Kidney capillary endothelial cell (primary cell): ENCODE results near the gene UTP14C.
"Not testable (repeated sequence)": the region's sequence is repeated elsewhere in the genome, so short reads cannot be mapped to it uniquely, and the experiment has no call there.

Experiments
- DNase-seq: peaks from one replicate; pipeline ENCODE4 v3.0.0-alpha.2; 2018; ENCODE audit warnings: low spot score

The UTP14C gene

GRCh38 chr13:52024481-52024880 is at the start of gene UTP14C:
Gene UTP14C (plus strand): TSS chr13:52024691. CDS start chr13:52028805, 4,114 bp downstream.
- no peak for DNase-seq

GRCh38 chr13:51976423-51976822 is 48.1 kb upstream of the UTP14C start:
- DNase-seq: no peak

- DNase-seq: no peak
Measured at GRCh38 chr13:51976890-51977289, 47.6 kb upstream of the UTP14C start.

DNA sequence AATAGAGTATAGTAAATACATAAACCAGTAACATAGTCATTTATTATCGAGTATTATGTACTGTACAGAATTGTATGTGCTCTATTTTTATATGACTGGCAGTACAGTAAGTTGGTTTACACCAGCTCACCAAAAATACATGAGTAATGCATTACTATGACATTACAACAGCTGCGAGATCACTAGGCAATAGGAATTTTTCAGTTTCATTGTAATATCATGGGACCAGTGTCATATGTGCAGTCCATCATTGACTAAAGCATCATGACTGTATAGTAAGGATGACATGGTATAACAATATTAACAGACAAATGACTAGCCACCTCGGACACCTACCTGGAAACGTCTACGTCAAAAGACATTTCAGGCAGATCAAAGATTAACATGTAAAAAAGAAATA is 46.9 kb upstream of the UTP14C start:
- DNase-seq: no peak

DNA sequence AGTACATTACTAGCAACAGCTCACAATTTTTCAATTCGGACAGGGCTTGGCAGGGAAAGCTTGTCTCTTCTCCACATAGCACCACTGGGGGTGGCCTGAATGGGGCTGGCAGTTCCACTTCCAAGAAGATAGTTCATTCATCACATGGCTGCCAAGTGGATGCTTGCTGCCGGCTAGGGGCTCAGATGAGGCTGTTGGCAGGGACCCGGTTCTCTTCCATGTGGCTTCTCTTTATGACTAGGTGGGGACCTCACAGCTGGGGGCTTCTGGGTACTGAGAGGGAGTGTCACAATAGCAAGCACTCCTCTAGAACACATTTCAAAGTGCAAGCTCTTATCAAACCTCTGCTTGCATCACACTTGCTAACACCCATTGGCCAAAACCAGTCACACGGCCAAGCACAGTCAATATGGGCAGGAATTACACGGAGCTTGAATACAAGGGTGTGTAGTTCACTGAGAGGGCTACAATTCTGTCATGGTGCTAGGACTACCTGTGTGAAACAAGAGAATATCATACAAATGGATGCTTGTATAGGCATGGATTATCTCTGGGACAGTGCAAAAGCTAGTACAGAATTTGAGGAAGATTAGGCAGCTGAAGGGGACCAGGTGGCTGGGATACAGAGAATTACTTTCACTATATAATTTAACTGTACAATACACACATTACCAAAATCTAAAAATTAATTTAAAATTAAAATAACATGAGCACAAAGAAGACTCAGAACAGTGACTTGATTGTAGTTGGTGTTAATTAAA is 45.5 kb upstream of the UTP14C start:
- no peak for DNase-seq

- no peak for DNase-seq
Measured at GRCh38 chr13:51980908-51981307, 43.6 kb upstream of the UTP14C start.

GRCh38 chr13:51981355-51981754 is 43.1 kb upstream of the UTP14C start:
- no peak for DNase-seq

DNA sequence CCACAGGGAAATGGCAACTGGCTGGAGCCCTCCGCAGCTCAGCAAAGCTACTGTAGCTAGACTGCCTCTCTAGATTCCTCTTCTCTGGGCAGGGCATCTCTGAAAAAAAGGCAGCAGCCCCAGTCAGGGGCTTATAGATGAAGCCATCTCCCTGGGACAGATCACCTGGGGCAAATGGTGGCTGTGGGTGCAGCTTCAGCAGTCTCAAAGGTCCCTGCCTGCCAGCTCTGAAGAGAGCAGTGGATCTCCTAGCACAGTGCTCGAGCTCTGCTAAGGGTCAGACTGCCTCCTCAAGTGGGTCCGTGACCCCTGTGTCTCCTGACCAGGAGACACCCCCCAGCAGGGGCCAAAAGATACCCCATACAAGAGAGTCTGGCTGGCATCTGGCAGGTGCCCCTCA is 41.2 kb upstream of the UTP14C start:
- DNase-seq: not testable (repeated sequence)

- not testable (repeated sequence) for DNase-seq
Measured at GRCh38 chr13:51984904-51985303, 39.6 kb upstream of the UTP14C start.

DNA sequence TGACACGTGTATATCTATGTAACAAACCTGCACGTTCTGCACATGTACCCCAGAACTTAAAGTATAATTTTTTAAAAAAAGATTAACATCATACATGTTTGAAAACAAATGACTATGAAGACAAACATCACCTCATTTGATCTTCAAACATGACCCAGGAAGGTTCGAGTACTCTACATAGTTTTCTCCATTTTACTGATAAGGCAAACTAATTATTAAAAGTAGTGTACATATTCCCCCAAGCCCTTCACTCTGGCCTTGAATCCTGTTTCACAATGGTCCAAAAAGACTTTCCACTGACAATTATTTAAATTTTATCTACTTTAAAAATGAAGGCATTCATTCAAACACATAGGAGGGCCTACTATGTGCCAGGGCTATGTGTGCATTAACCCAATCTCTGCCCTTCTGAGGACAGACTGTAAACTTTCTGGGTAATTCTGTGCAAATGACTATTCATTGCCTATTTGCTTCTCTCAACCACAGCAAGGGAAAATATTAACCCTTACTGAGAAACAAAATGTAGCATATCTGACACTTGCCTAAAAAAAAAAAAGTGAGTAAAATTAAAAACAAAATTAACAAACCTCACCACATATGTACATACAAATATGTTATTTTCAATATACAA is 35.4 kb upstream of the UTP14C start:
- DNase-seq: no peak

- no peak for DNase-seq
Measured at GRCh38 chr13:51993713-51994112, 30.8 kb upstream of the UTP14C start.

- no peak for DNase-seq
Measured at GRCh38 chr13:51995677-51996551, 28.6 kb upstream of the UTP14C start.

GRCh38 chr13:51996641-51997040 is 27.9 kb upstream of the UTP14C start:
- no peak for DNase-seq

- no peak for DNase-seq
Measured at GRCh38 chr13:51997186-51997585, 27.3 kb upstream of the UTP14C start.

DNA sequence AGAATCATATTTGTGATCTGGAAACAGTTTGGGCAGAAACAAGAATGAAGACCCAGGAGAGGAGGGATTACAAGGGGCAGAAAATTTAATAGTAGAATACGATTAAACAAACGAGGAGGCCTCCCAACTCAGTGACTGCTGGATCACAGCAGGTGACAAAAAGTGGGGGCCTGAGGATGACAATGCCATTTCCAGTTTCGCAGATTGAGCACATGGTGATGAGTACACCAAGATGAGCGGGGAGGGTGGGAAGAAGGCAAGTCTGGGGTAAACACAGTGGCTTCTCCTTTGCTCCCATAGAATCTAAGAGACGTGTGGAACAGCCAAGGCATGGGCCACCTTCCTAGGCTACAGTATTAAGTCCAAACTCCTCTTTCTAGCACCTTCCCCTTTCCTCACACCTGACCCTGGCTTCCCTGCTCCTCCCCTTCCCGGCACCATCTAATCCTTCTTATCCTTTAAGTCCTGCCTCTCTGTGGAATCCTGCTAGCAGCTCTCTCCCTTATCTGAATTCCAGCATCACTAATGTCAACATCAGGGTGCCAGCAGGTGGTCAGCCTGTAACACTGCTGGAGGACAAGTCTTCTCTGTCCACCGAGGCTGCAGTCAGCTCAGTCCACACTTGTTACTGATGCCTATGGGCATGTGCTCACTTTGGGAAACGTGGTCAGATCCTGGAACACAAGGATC is 26.7 kb upstream of the UTP14C start:
- DNase-seq: no peak

DNA sequence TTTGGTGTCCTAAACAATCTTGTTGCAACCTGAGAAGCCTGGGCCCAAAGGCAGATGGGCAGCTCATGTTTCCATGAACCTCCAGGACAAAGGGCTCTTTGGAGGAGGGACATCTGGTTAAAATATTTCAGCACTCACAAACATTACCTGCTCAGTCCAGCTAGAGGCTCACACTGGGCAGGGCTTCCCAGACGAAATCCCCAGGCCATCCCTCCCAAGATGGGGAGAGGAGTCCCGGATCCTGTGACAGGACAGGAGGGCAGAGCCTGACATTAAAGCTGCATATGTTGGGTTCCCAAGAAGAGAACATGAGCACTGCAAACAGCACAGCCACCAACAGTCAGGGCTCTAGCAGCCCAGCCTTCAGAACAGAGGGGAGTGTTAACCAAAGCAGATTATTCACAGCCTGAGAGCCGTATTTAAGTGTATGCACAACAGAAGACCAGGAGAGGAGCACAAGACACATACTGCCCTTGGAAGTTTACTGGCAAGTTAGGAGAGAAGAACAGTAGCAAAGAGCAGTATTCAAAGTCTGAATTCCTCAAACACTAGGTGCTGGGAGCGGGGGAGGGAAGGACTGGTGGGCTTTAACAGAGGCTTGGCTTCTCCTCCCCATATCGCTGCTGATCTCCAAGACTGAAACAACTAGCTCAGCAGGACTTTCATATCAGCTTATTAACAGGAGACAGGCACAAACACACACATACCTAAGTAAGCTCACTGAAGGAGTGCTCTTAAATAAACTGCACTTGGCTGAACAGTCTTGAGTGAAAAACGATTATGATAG is 25.6 kb upstream of the UTP14C start:
- no peak for DNase-seq

GRCh38 chr13:51999510-51999911 is 25.0 kb upstream of the UTP14C start:
- DNase-seq: no peak

GRCh38 chr13:51999921-52000320 is 24.6 kb upstream of the UTP14C start:
- no peak for DNase-seq

DNA sequence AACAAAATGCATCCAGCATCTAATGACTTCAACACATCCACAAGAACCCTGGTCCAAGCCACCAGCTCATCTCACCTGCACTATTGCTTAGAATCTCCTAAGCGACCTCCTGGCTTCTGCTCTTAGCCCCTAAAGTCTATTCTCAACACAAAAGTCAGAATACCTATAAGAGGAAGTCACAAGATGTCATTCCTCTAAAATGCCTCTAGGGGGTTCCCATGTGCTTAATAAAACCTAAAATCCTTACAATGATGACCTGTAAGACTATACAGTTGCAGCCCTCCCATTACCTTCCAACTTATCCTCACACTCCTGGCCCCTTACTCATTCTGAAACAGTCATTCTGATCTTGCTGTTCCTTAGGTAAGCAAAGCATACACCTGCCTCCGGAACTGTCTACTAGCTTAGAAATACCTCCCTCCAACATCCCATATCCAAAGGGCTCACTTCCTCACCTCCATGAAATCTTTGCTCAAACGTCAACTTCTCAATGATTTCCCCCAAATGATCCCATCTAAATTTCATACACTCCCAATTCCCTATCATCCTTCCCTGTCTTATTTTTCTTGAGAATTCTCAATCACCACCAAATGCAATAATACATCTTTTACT is 23.3 kb upstream of the UTP14C start:
- peak; percentile 56 for DNase-seq

DNA sequence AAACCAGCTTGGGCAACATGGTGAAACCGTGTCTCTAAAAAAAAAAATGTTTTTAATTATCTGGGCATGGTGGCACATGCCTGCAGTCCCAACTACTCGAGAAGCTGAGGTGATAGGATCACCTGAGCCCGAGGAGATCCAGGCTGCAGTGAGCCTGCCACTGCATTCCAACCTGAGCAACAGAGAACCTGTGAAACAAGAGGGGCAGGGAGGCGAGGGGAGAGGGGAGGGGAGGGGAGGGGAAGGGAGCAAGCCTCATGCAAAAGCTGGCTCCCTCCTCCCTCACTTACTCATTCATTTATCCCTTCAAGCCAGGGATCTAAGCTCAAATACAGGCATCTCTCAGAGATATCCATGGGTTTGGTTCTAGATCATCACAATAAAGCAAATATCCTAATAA is 22.1 kb upstream of the UTP14C start:
- no peak for DNase-seq

DNA sequence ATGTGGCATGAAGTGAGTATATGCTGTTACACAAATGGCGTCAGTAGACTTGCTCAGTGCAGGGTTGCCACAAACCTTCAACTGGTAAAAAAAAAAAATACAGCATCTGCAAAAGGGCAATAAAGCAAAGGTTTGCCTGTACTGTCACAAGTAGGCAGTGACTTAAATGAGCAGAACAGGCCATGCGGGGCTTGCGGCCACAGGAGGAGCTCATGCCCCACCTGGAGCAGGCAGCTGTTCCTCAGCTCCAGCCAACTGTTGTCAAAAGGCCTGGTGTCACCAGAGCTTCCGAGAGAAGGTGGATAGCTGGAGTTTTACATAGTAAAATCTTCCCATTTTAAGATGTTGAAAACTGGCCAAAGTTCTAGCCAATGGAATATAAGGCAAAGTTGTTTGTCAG is 20.9 kb upstream of the UTP14C start:
- no peak for DNase-seq
